ENCODE results near the gene RBM47.
"Not testable (repeated sequence)": the region's sequence is repeated elsewhere in the genome, so short reads cannot be mapped to it uniquely, and the experiment has no call there.

The RBM47 gene

GRCh38 chr4:40585201-40585799 is 44.4 kb downstream of the RBM47 start:
- DNase-seq: no peak

GRCh38 chr4:40584517-40585141 is 45.0 kb downstream of the RBM47 start:
- no peak for DNase-seq

GRCh38 chr4:40583850-40584439 is 45.7 kb downstream of the RBM47 start:
- no peak for DNase-seq

- DNase-seq: no peak
Observed at GRCh38 chr4:40582413-40582812, 47.3 kb downstream of the RBM47 start.

- DNase-seq: no peak
Observed at GRCh38 chr4:40581254-40582140, 48.2 kb downstream of the RBM47 start.

- no peak for DNase-seq
Observed at GRCh38 chr4:40579983-40580382, 49.7 kb downstream of the RBM47 start.

- no peak for DNase-seq
Observed at GRCh38 chr4:40577588-40578253, 51.9 kb downstream of the RBM47 start.

GRCh38 chr4:40576651-40577480 is 52.8 kb downstream of the RBM47 start:
- no peak for DNase-seq

GRCh38 chr4:40575846-40576245 is 53.8 kb downstream of the RBM47 start:
- DNase-seq: no peak

GRCh38 chr4:40573593-40574311 is 55.9 kb downstream of the RBM47 start:
- no peak for DNase-seq

- DNase-seq: no peak
Observed at GRCh38 chr4:40572692-40573310, 56.9 kb downstream of the RBM47 start.

GRCh38 chr4:40571208-40571607 is 58.5 kb downstream of the RBM47 start:
- no peak for DNase-seq

- DNase-seq: no peak
Observed at GRCh38 chr4:40570348-40571077, 59.2 kb downstream of the RBM47 start.

- no peak for DNase-seq
Observed at GRCh38 chr4:40564815-40565483, 64.7 kb downstream of the RBM47 start.

- DNase-seq: no peak
Observed at GRCh38 chr4:40564004-40564403, 65.7 kb downstream of the RBM47 start.

GRCh38 chr4:40563401-40563800 is 66.3 kb downstream of the RBM47 start:
- no peak for DNase-seq

- DNase-seq: no peak
Observed at GRCh38 chr4:40562681-40563080, 67.0 kb downstream of the RBM47 start.

- no peak for DNase-seq
Observed at GRCh38 chr4:40562208-40562607, 67.5 kb downstream of the RBM47 start.

GRCh38 chr4:40561543-40562177 is 68.0 kb downstream of the RBM47 start:
- not testable (repeated sequence) for DNase-seq

Data from T-helper 9 cell (primary cell).